Measurements from ENCODE around the gene CNIH3.
"Not testable (repeated sequence)": the region's sequence is repeated elsewhere in the genome, so short reads cannot be mapped to it uniquely, and the experiment has no call there.

Gene CNIH3

GRCh38 chr1:224710196-224710595, 94.1 kb downstream of the CNIH3 start:
- no peak for ATAC-seq
- no peak for TF ChIP-seq TOX (CRISPR knock-in tag; IDR thresholded peaks at IDR 0.05; ENCODE audit: borderline replicate concordance)
- no peak for TF ChIP-seq ZNF70 (CRISPR knock-in tag; IDR thresholded peaks at IDR 0.05)

GRCh38 chr1:224711231-224711756, 95.2 kb downstream of the CNIH3 start:
- not testable (repeated sequence) for ATAC-seq

GRCh38 chr1:224711876-224712275, 95.8 kb downstream of the CNIH3 start:
- TF ChIP-seq TCF4 (CRISPR knock-in tag; IDR thresholded peaks at IDR 0.05; ENCODE audit: borderline replicate concordance) (no peak), TOX (CRISPR knock-in tag; IDR thresholded peaks at IDR 0.05; ENCODE audit: borderline replicate concordance) (no peak), ZNF70 (CRISPR knock-in tag; IDR thresholded peaks at IDR 0.05) (no peak), ZFP30 (CRISPR knock-in tag; IDR thresholded peaks at IDR 0.05) (no peak), BACH2 (CRISPR knock-in tag; IDR thresholded peaks at IDR 0.05; ENCODE audit: borderline replicate concordance) (no peak), POU6F1 (CRISPR knock-in tag; IDR thresholded peaks at IDR 0.05; ENCODE audit: borderline replicate concordance, low read depth) (no peak), TSHZ2 (CRISPR knock-in tag; IDR thresholded peaks at IDR 0.05) (no peak), ARNTL (CRISPR knock-in tag; IDR thresholded peaks at IDR 0.05; ENCODE audit: borderline replicate concordance, low read depth) (no peak), CSDC2 (CRISPR knock-in tag; IDR thresholded peaks at IDR 0.05) (no peak), CREB5 (CRISPR knock-in tag; IDR thresholded peaks at IDR 0.05; ENCODE audit: low read depth) (no peak), ISL1 (CRISPR knock-in tag; IDR thresholded peaks at IDR 0.05) (no peak), SNAI2 (CRISPR knock-in tag; IDR thresholded peaks at IDR 0.05) (no peak), ESRRG (CRISPR knock-in tag; IDR thresholded peaks at IDR 0.05) (no peak), ZC3H10 (CRISPR knock-in tag; IDR thresholded peaks at IDR 0.05) (no peak), ZFP3 (CRISPR knock-in tag; IDR thresholded peaks at IDR 0.05) (no peak), ZNF565 (CRISPR knock-in tag; conservative IDR thresholded peaks at IDR 0.05; ENCODE audit: low read depth) (no peak), PPARA (CRISPR knock-in tag; IDR thresholded peaks at IDR 0.05; ENCODE audit: borderline replicate concordance) (no peak), PATZ1 (CRISPR knock-in tag; IDR thresholded peaks at IDR 0.05; ENCODE audit: borderline replicate concordance) (no peak)
- no peak for ATAC-seq

- no peak for ATAC-seq
- no peak for TF ChIP-seq TCF4 (CRISPR knock-in tag; IDR thresholded peaks at IDR 0.05; ENCODE audit: borderline replicate concordance)
- no peak for TF ChIP-seq ZNF70 (CRISPR knock-in tag; IDR thresholded peaks at IDR 0.05)
- TF ChIP-seq GLIS3 (CRISPR knock-in tag; IDR thresholded peaks at IDR 0.05) = no peak
- no peak for TF ChIP-seq BACH2 (CRISPR knock-in tag; IDR thresholded peaks at IDR 0.05; ENCODE audit: borderline replicate concordance)
- TF ChIP-seq ZNF8 (CRISPR knock-in tag; IDR thresholded peaks at IDR 0.05) = no peak
- TF ChIP-seq TSHZ2 (CRISPR knock-in tag; IDR thresholded peaks at IDR 0.05) = no peak
- TF ChIP-seq SNAI2 (CRISPR knock-in tag; IDR thresholded peaks at IDR 0.05) = no peak
- no peak for TF ChIP-seq PPARA (CRISPR knock-in tag; IDR thresholded peaks at IDR 0.05; ENCODE audit: borderline replicate concordance)
- no peak for TF ChIP-seq ZFP30 (CRISPR knock-in tag; IDR thresholded peaks at IDR 0.05)
- no peak for TF ChIP-seq ZNF565 (CRISPR knock-in tag; conservative IDR thresholded peaks at IDR 0.05; ENCODE audit: low read depth)
- TF ChIP-seq ISL1 (CRISPR knock-in tag; IDR thresholded peaks at IDR 0.05) = no peak
- TF ChIP-seq POU6F1 (CRISPR knock-in tag; IDR thresholded peaks at IDR 0.05; ENCODE audit: borderline replicate concordance, low read depth) = no peak
- no peak for TF ChIP-seq TOX (CRISPR knock-in tag; IDR thresholded peaks at IDR 0.05; ENCODE audit: borderline replicate concordance)
- no peak for TF ChIP-seq PATZ1 (CRISPR knock-in tag; IDR thresholded peaks at IDR 0.05; ENCODE audit: borderline replicate concordance)
- TF ChIP-seq CSDC2 (CRISPR knock-in tag; IDR thresholded peaks at IDR 0.05) = no peak
Measured at GRCh38 chr1:224713228-224713627, 97.1 kb downstream of the CNIH3 start.

All from SK-N-SH treated with all-trans-retinoic acid at 6 μM for 48 hours (cell line).